Activated T-helper 17 cell treated with anti-CD3 and anti-CD28 coated beads, Interleukin-2, amount 50 U/mL, for 72 hours (primary cell): ENCODE measurements around the gene ATP7B. TPM values are rescaled to one million over a fixed set of nuclear protein-coding genes. Genes with fewer than 3 reads are reported as not detected.

Source experiments
- ATAC-seq: fragments of 150-1000 bp; cut with Tn5 transposase; replicated peaks from 2 replicates; pipeline ENCODE4 v1.10.0; 2021; ENCODE audit warnings: mild to moderate bottlenecking, moderate library complexity
- H3K27ac Mint-ChIP-seq: one replicate; pipeline ENCODE4 v1.8.0; 2022; ENCODE audit warnings: mixed read lengths
- H3K27me3 Mint-ChIP-seq: one replicate; pipeline ENCODE4 v1.8.0; 2022; ENCODE audit warnings: mixed read lengths
- H3K36me3 Mint-ChIP-seq: one replicate; pipeline ENCODE4 v1.8.0; 2022; ENCODE audit warnings: low read depth, mild to moderate bottlenecking, mixed read lengths
- H3K4me1 Mint-ChIP-seq: one replicate; pipeline ENCODE4 v1.8.0; 2022; ENCODE audit warnings: mixed read lengths
- H3K4me3 Mint-ChIP-seq: one replicate; pipeline ENCODE4 v1.8.0; 2022; ENCODE audit warnings: mild to moderate bottlenecking, mixed read lengths
- H3K9me3 Mint-ChIP-seq: one replicate; pipeline ENCODE4 v1.8.0; 2022; ENCODE audit warnings: mixed read lengths
- total RNA-seq, 2 donors: library from RNA; stranded (reverse); gene quantifications; one replicate each; pipeline ENCODE4 v1.2.3, GENCODE V29; 2022

ATP7B gene
- total RNA-seq, 2 donors from 2014 or later: 0.76 to 1.2 TPM

- no peak overlapping the region for H3K4me3 Mint-ChIP-seq
- peaks cover 16% of the 10 kb centered on the region for H3K4me1 Mint-ChIP-seq
- H3K36me3 Mint-ChIP-seq: peaks cover 98% of the 10 kb centered on the region
- no peaks in the 10 kb centered on the region for H3K27me3 Mint-ChIP-seq
- no peaks in the 10 kb centered on the region for H3K9me3 Mint-ChIP-seq
- ATAC-seq: no peak
- no peak overlapping the region for H3K27ac Mint-ChIP-seq
Measured at GRCh38 chr13:52022356-52022755, 11.1 kb upstream of the ATP7B start.

GRCh38 chr13:52020191-52020590 is 8.9 kb upstream of the ATP7B start:
- peaks cover 88% of the 10 kb centered on the region for H3K36me3 Mint-ChIP-seq
- H3K27me3 Mint-ChIP-seq: no peaks in the 10 kb centered on the region

GRCh38 chr13:52016296-52016695 is 5.0 kb upstream of the ATP7B start:
- no peak overlapping the region for H3K27ac Mint-ChIP-seq
- peaks cover 15% of the 10 kb centered on the region for H3K4me1 Mint-ChIP-seq
- H3K27me3 Mint-ChIP-seq: no peaks in the 10 kb centered on the region
- no peak for ATAC-seq
- H3K36me3 Mint-ChIP-seq: peaks cover 49% of the 10 kb centered on the region
- H3K4me3 Mint-ChIP-seq: no peak overlapping the region
- H3K9me3 Mint-ChIP-seq: no peaks in the 10 kb centered on the region

More at GRCh38 chr13:52020191-52020590, 8.9 kb upstream of the ATP7B start:
- H3K4me1 Mint-ChIP-seq: peaks cover 15% of the 10 kb centered on the region
- H3K9me3 Mint-ChIP-seq: no peaks in the 10 kb centered on the region
- no peak for ATAC-seq
- no peak overlapping the region for H3K4me3 Mint-ChIP-seq
- H3K27ac Mint-ChIP-seq: peak overlapping the region; percentile 4

DNA sequence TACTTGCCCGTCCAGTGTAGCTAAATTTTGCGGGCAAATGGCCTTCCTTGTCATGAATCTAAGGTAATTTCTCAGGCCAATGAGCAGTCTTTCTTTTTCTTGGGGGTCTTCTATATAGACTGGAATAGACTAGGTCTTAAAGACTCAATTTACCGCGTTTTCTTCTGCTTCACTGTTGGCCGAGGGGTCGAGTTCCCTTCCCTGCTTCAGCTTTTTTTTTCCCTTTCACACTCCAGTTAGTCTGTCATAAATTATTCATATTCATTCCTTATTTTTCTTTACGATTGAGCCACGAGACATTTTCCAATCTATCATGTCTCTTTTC is 1.2 kb upstream of the ATP7B start:
- no peak for ATAC-seq

DNA sequence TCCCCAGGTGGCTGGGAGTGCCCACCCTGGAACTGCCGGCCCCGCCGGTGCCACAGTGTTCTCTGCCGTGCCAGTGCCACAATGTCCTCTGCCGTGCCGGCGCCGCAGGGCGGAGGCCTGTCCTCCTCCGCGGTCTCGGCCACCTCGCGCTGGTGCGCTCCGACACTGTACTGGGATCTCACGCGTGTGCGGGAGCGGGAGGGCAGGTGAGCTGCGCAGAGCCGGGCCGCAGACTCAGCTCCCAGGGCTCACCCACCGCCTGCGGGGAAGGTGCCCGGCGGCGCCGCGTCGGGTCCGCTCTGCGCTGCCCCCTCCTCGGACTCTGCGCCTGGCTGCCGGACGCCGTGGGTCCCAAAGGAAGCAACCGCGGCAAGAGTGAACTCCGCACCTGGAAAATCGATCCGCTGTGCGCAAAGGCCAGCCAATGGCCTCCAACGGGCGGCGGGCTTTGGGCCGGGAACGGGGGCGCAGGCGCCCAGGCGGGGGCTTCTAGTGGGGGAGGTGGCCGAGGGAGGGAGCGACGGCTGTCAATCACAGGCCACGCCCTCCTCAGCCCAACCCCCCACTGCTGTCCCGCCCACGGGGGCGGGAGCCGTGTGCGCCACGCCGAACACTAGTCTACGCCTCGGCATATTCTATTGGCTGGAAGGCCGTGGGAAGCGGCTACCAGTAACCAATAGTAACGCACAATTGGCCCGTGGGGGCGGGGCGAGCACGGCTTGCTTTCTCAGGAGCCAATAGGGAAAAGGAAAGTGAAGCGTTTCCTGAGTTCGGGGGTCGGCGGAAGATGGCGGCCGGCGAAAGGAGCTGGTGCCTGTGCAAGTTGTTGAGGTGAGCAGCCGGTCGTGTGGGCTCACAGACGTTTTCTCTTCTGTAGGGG is 622 bp upstream of the ATP7B start, which contains the start of gene ALG11:
Gene ALG11, plus strand, starts transcription at position 767 of the 880 bp plus-strand sequence. Its CDS starts 21 bp downstream, at position 788.
- Mint-ChIP-seq H3K36me3 (peaks cover 8% of the 10 kb centered on the region), H3K27ac (peak within 1 kb of the TSS; percentile 91), H3K4me3 (peak within 1 kb of the TSS; percentile 96), H3K4me1 (peaks cover 9% of the 10 kb centered on the region), H3K27me3 (peaks cover 17% of the 10 kb centered on the region), H3K9me3 (no peaks in the 10 kb centered on the region)
- ATAC-seq: peak; percentile 99

More for the DNA sequence above, 1.2 kb upstream of the ATP7B start:
- H3K4me3 Mint-ChIP-seq: peak overlapping the region; percentile 96
- peaks cover 17% of the 10 kb centered on the region for H3K27me3 Mint-ChIP-seq
- H3K27ac Mint-ChIP-seq: peak overlapping the region; percentile 91
- no peaks in the 10 kb centered on the region for H3K9me3 Mint-ChIP-seq
- peaks cover 13% of the 10 kb centered on the region for H3K36me3 Mint-ChIP-seq
- H3K4me1 Mint-ChIP-seq: peaks cover 9% of the 10 kb centered on the region

DNA sequence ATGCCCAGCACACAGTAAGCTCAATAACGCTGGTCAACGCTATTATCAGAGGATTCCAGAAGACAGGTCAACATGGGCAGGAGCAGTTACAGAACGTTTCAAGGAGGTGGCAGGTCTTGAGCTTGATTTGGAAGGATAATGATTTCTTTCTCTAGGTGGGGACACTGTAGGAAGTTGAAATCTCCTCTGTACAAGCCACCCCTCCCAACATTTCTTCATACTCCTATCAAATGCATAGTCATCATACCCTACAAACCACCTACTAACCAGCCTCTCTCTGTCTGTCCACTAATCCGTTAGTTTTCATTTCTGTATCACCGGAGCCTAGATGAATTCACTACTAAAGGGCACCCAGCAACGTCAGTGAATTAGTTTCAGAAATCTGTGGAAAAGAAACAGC is 1.3 kb downstream of the ATP7B start:
- Mint-ChIP-seq H3K4me3 (peak overlapping the region; percentile 96), H3K27ac (no peak overlapping the region), H3K27me3 (peaks cover 17% of the 10 kb centered on the region), H3K36me3 (no peaks in the 10 kb centered on the region), H3K9me3 (no peaks in the 10 kb centered on the region), H3K4me1 (peaks cover 5% of the 10 kb centered on the region)
- ATAC-seq: no peak

DNA sequence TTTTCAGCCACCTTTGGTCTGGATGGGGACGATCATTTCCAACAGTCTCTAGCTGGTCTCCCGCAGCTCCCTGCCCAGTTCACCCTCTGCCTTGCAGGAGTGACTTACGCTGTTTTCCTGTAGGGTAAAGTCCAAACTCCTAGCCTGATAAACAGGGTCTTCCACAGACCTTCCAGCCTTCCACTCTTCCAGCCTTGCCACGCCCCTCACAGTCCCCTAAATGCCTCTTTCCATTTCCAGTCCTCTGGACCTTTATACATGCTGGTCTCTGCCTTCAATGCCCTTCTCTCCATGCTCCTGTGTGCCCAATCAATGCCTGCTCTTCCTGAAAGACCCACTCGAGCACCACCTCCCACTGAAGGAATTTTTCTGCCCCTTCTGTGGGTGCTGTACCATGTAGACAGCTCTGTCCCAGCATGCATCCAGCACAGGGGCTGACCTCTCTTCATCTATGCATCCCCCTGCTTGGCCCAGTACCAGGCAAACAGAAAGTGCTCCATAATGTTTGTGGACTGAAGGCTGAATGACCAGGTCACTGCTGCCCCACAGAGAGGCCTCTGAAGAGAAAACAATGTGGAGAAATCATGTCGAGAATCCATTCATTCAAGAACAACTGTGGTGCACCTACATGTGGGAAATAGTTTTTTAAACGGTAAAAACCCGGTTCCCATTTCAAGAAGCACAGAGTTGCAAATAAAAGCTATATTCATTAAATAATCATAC is 4.6 kb downstream of the ATP7B start:
- Mint-ChIP-seq H3K9me3 (no peaks in the 10 kb centered on the region), H3K27ac (no peak overlapping the region), H3K27me3 (peaks cover 17% of the 10 kb centered on the region), H3K4me1 (peaks cover 5% of the 10 kb centered on the region), H3K4me3 (no peak overlapping the region), H3K36me3 (no peaks in the 10 kb centered on the region)
- no peak for ATAC-seq

- peaks cover 14% of the 10 kb centered on the region for H3K27me3 Mint-ChIP-seq
- no peak overlapping the region for H3K4me3 Mint-ChIP-seq
- peaks cover 7% of the 10 kb centered on the region for H3K4me1 Mint-ChIP-seq
- no peak overlapping the region for H3K27ac Mint-ChIP-seq
- no peaks in the 10 kb centered on the region for H3K36me3 Mint-ChIP-seq
- H3K9me3 Mint-ChIP-seq: no peaks in the 10 kb centered on the region
- ATAC-seq: no peak
Measured at GRCh38 chr13:52005841-52006522, 5.3 kb downstream of the ATP7B start.

- peaks cover 5% of the 10 kb centered on the region for H3K4me1 Mint-ChIP-seq
- ATAC-seq: no peak
- no peaks in the 10 kb centered on the region for H3K9me3 Mint-ChIP-seq
Measured at GRCh38 chr13:52004511-52005170, 6.6 kb downstream of the ATP7B start.

GRCh38 chr13:52003541-52003940 is 7.7 kb downstream of the ATP7B start:
- Mint-ChIP-seq H3K27me3 (peaks cover 11% of the 10 kb centered on the region), H3K4me3 (no peak overlapping the region), H3K36me3 (no peaks in the 10 kb centered on the region), H3K4me1 (peaks cover 5% of the 10 kb centered on the region), H3K27ac (no peak overlapping the region), H3K9me3 (no peaks in the 10 kb centered on the region)
- no peak for ATAC-seq

More at GRCh38 chr13:52004511-52005170, 6.6 kb downstream of the ATP7B start:
- no peak overlapping the region for H3K4me3 Mint-ChIP-seq
- no peak overlapping the region for H3K27ac Mint-ChIP-seq
- no peaks in the 10 kb centered on the region for H3K36me3 Mint-ChIP-seq
- peaks cover 8% of the 10 kb centered on the region for H3K27me3 Mint-ChIP-seq

DNA sequence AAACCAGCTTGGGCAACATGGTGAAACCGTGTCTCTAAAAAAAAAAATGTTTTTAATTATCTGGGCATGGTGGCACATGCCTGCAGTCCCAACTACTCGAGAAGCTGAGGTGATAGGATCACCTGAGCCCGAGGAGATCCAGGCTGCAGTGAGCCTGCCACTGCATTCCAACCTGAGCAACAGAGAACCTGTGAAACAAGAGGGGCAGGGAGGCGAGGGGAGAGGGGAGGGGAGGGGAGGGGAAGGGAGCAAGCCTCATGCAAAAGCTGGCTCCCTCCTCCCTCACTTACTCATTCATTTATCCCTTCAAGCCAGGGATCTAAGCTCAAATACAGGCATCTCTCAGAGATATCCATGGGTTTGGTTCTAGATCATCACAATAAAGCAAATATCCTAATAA is 8.9 kb downstream of the ATP7B start:
- Mint-ChIP-seq H3K4me3 (no peak overlapping the region), H3K9me3 (no peaks in the 10 kb centered on the region), H3K4me1 (peaks cover 5% of the 10 kb centered on the region), H3K27ac (no peak overlapping the region), H3K27me3 (peaks cover 9% of the 10 kb centered on the region), H3K36me3 (no peaks in the 10 kb centered on the region)
- ATAC-seq: no peak

DNA sequence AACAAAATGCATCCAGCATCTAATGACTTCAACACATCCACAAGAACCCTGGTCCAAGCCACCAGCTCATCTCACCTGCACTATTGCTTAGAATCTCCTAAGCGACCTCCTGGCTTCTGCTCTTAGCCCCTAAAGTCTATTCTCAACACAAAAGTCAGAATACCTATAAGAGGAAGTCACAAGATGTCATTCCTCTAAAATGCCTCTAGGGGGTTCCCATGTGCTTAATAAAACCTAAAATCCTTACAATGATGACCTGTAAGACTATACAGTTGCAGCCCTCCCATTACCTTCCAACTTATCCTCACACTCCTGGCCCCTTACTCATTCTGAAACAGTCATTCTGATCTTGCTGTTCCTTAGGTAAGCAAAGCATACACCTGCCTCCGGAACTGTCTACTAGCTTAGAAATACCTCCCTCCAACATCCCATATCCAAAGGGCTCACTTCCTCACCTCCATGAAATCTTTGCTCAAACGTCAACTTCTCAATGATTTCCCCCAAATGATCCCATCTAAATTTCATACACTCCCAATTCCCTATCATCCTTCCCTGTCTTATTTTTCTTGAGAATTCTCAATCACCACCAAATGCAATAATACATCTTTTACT is 10.0 kb downstream of the ATP7B start:
- Mint-ChIP-seq H3K36me3 (no peaks in the 10 kb centered on the region), H3K9me3 (no peaks in the 10 kb centered on the region), H3K27ac (no peak overlapping the region), H3K4me3 (no peak overlapping the region), H3K4me1 (peaks cover 5% of the 10 kb centered on the region), H3K27me3 (peaks cover 9% of the 10 kb centered on the region)
- peak; percentile 69 for ATAC-seq

DNA sequence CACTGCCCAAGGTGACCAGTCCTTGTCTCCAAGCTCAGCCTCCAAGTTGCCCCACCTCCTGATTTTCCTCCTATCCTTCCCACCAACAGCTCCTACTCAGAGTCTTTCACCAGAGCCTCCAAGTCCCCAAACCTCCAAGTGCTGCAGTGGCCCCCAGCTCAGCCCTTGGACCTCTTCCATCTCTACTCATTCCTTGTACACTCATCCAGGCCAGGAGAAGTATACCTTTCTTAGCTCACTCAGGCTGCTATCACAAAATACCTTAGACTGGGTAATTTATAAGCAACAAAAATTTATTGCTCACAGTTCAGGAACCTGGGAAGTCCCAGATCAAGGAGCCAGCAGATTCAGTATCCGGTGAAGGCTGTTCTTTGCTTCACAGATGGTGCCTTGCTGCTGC is 11.3 kb downstream of the ATP7B start:
- H3K27me3 Mint-ChIP-seq: peaks cover 9% of the 10 kb centered on the region
- H3K4me1 Mint-ChIP-seq: peaks cover 9% of the 10 kb centered on the region
- ATAC-seq: no peak
- H3K27ac Mint-ChIP-seq: no peak overlapping the region
- no peaks in the 10 kb centered on the region for H3K36me3 Mint-ChIP-seq
- no peaks in the 10 kb centered on the region for H3K9me3 Mint-ChIP-seq
- H3K4me3 Mint-ChIP-seq: no peak overlapping the region

DNA sequence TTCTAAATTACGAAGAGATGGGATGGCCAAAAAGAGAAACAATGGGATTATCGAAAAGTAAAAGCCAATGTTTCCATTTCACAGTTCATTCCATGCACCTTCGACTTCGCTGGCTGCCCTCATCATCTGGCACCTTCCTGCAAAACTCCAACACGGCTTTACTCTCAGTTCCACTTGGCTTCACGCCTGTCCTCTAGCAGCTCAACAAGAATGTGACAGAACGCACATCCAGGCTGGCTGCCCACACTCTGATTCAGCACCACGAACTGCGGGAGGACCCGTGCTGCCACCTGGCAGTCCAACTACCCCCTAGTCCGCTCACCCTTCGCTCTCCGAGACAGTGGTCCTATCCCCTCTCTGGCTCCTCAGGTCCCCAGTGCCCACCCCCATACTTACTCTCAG is 11.7 kb downstream of the ATP7B start:
- Mint-ChIP-seq H3K4me3 (no peak overlapping the region), H3K27me3 (peaks cover 9% of the 10 kb centered on the region), H3K27ac (no peak overlapping the region), H3K36me3 (no peaks in the 10 kb centered on the region), H3K4me1 (peaks cover 9% of the 10 kb centered on the region), H3K9me3 (no peaks in the 10 kb centered on the region)
- no peak for ATAC-seq
